HepG2 (cell line): ENCODE data around the gene HDDC3.

Experiments
- ARNTL ChIP-seq: sonication (generic); formaldehyde crosslinking; IDR thresholded peaks from 2 replicates; pipeline ENCODE4 v1.4.0; 2020; ENCODE audit warnings: mild to moderate bottlenecking, missing genetic modification reagents
- CTCF ChIP-seq: sonication (generic); formaldehyde crosslinking; IDR thresholded peaks from 2 replicates; pipeline ENCODE4 v1.5.0; 2020; ENCODE audit warnings: mild to moderate bottlenecking, missing genetic modification reagents, moderate library complexity
- EP300 ChIP-seq, 3 experiments: sonication (generic) in 1 of 3; formaldehyde crosslinking in 1 of 3; IDR thresholded peaks; 2 replicates each; pipeline versions ENCODE4 v1.5.1 to v1.6.1; 2011 to 2020; ENCODE audit warnings: low read depth in 2 of 3, low read length in 2 of 3, borderline replicate concordance in 1 of 3, improper control_type of control experiment in 1 of 3, mild to moderate bottlenecking in 1 of 3, missing genetic modification reagents in 1 of 3, moderate library complexity in 1 of 3
- HDAC6 ChIP-seq: fragments of 200-600 bp; sonication (generic); IDR thresholded peaks from 2 replicates; pipeline ENCODE4 v1.7.0; 2017; ENCODE audit warnings: mild to moderate bottlenecking, antibody characterized with exemption, low read length, low read depth
- KDM1A ChIP-seq: IDR thresholded peaks from 2 replicates; pipeline ENCODE4 v1.6.1; 2016; ENCODE audit warnings: missing compliant biosample characterization
- RXRB ChIP-seq: IDR thresholded peaks from 2 replicates; pipeline ENCODE4 v1.6.1; 2016; ENCODE audit warnings: borderline replicate concordance, missing genetic modification reagents, missing compliant biosample characterization
- SUZ12 ChIP-seq: fragments of 150-350 bp; IDR thresholded peaks from 2 replicates; pipeline ENCODE4 v1.6.1; 2014; ENCODE audit warnings: low read depth, low read length
- TEAD2 ChIP-seq: sonication (generic); formaldehyde crosslinking; IDR thresholded peaks from 2 replicates; pipeline ENCODE4 v1.9.0; 2021; ENCODE audit warnings: missing genetic modification reagents
- ZBTB8A ChIP-seq: sonication (generic); formaldehyde crosslinking; IDR thresholded peaks from 2 replicates; pipeline ENCODE4 v1.4.0; 2020; ENCODE audit warnings: mild to moderate bottlenecking, low read depth, missing genetic modification reagents, borderline replicate concordance

- no peak for TF ChIP-seq SUZ12
- no peak for TF ChIP-seq KDM1A (CRISPR knock-in tag)
- no peak for TF ChIP-seq EP300 (IDR thresholded peaks at IDR 0.05; ENCODE audit: low read depth in 2 of 2, low read length in 2 of 2)
- no peak for TF ChIP-seq EP300 (CRISPR knock-in tag; IDR thresholded peaks at IDR 0.05; ENCODE audit: borderline replicate concordance)
- no peak for TF ChIP-seq RXRB (CRISPR knock-in tag)
- no peak for TF ChIP-seq ZBTB8A
- TF ChIP-seq TEAD2 (CRISPR knock-in tag): no peak
- TF ChIP-seq CTCF (CRISPR knock-in tag): no peak
- no peak for TF ChIP-seq ARNTL
- no peak for TF ChIP-seq HDAC6
Measured at GRCh38 chr15:90972133-90972532, 39.8 kb upstream of the HDDC3 start.
